A673 (cell line): ENCODE data around the gene CBY2. TPM values are rescaled to one million over a fixed set of nuclear protein-coding genes. Genes with fewer than 3 reads are reported as not detected.

Experiments
- BruUV-seq: library from RNA; stranded (reverse); fragments of 400-500 nt; replicated peaks from 2 replicates; lab custom pipeline; 2021; lab: Mats Ljungman, UMichigan
- CTCF ChIA-PET: fragments of 300-600 bp; sonication (Branson Sonifier 250); formaldehyde crosslinking; loops from one replicate; lab custom pipeline; 2022; ENCODE audit warnings: antibody characterized with exemption; lab: Charles Lee
- POLR2A ChIA-PET: fragments of 300-600 bp; sonication (Branson Sonifier 250); formaldehyde crosslinking; loops from one replicate; lab custom pipeline; 2022; ENCODE audit warnings: antibody characterized with exemption; ENCODE audit not compliant: low non-redundant PET; lab: Charles Lee
- DNase-seq: peaks from one replicate; pipeline ENCODE4 v3.0.0-alpha.2; 2015; ENCODE audit warnings: low spot score
- H3K27ac ChIP-seq: fragments of 200-600 bp; sonication (generic); 2 replicates; pipeline ENCODE4 v1.5.1; 2016; ENCODE audit warnings: mixed run types, low read depth, mild to moderate bottlenecking, mixed read lengths, antibody characterized with exemption, low read length; ENCODE audit not compliant: poor library complexity, severe bottlenecking
- H3K27me3 ChIP-seq: fragments of 200-600 bp; sonication (generic); replicated peaks from 2 replicates; pipeline ENCODE4 v1.6.1; 2017; ENCODE audit warnings: mixed run types, low read depth, mild to moderate bottlenecking, mixed read lengths, antibody characterized with exemption, low read length; ENCODE audit not compliant: insufficient read depth, poor library complexity
- H3K36me3 ChIP-seq: fragments of 200-600 bp; sonication (generic); 2 replicates; pipeline ENCODE4 v1.6.1; 2016; ENCODE audit warnings: mixed run types, mild to moderate bottlenecking, mixed read lengths, antibody characterized with exemption, low read length; ENCODE audit not compliant: insufficient read depth, poor library complexity, severe bottlenecking
- H3K4me1 ChIP-seq: fragments of 200-600 bp; sonication (generic); 2 replicates; pipeline ENCODE4 v1.6.1; 2017; ENCODE audit warnings: mixed run types, mild to moderate bottlenecking, mixed read lengths, antibody characterized with exemption, low read length; ENCODE audit not compliant: insufficient read depth, poor library complexity, severe bottlenecking
- H3K4me3 ChIP-seq: fragments of 200-600 bp; sonication (generic); 2 replicates; pipeline ENCODE4 v1.5.1; 2016; ENCODE audit warnings: low read depth, mixed run types, mild to moderate bottlenecking, mixed read lengths, low read length; ENCODE audit not compliant: poor library complexity, severe bottlenecking
- H3K9me3 ChIP-seq: fragments of 200-600 bp; sonication (generic); 2 replicates; pipeline ENCODE4 v1.6.1; 2016; ENCODE audit warnings: mixed run types, low read depth, mild to moderate bottlenecking, mixed read lengths, antibody characterized with exemption, low read length; ENCODE audit not compliant: poor library complexity, severe bottlenecking
- EZH2 ChIP-seq: fragments of 200-600 bp; sonication (generic); IDR thresholded peaks from 2 replicates; pipeline ENCODE4 v1.6.1; 2017; ENCODE audit warnings: borderline replicate concordance, low read depth, mild to moderate bottlenecking, mixed read lengths, antibody characterized with exemption, low read length; ENCODE audit not compliant: poor library complexity, severe bottlenecking
- intact Hi-C: fragments of 100-400 bp; cut with micrococcal nuclease; formaldehyde crosslinking; loops from one replicate; pipeline ENCODE4 v1.10.0; 2022; ENCODE audit not compliant: unreplicated experiment
- total RNA-seq: library from RNA; stranded (reverse); gene quantifications from 2 replicates; pipeline ENCODE4 v1.2.3, GENCODE V29; 2021
- TF ChIP-seq, protein P1 (sequence below): fragments of 300-800, 200-600 bp; sonication (generic); conservative IDR thresholded peaks from 2 replicates; pipeline ENCODE4 v1.5.1; 2017; ENCODE audit warnings: low read depth, mild to moderate bottlenecking, antibody characterized with exemption, low read length, moderate library complexity, mixed read lengths

The CBY2 gene
- total RNA-seq, 1 experiment from 2014 or later: not detected

DNA sequence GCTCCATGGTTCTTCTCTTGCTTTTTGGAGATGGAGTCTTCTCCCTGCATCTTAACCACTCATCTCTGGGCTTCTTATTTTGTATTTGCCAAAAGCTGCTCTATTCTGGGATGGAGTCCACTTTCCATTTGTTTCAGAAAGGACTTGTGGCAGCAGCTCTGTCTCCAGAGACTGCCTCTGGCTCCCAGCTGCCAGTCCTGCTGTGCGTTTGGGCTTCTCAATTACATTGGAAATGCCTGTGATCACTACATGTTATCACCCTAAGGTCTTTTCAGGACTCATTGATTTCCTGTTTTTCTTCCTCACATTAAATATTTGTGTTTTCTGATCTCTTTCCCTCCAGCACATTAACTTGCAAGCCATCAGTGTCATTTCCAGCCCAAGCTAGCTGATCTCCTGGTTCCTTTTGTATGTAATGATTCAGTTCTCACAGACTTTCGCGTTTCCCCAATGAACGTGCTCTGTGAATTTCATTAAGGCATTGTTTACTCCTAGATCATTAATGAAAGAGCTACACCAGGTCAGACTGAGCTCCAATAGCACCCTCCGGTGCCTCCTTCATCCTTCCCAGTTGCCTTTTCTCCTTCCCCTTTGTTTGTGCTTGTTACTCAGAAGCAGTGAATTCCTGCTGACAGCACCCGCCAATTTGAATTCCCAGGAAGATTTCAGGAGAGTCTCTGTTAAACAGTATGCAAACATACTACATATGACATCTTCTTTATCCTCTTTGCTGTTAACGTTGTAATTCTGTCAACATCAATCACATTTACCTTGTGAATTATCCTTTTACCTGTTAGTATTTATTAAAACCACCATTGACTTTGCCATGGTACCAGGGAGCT lies 3.0 kb downstream of the CBY2 start:
- ChIA-PET POLR2A (interaction anchor here (0.9 kb wide), 1 partner anchor 13 kb away, joined by 3 read pairs; no protein-coding TSS in a partner anchor), CTCF (no interaction called here)
- H3K4me3 ChIP-seq: no peak overlapping the region
- no peak for DNase-seq
- TF ChIP-seq EZH2: no peak
- TF ChIP-seq, protein P1, sequence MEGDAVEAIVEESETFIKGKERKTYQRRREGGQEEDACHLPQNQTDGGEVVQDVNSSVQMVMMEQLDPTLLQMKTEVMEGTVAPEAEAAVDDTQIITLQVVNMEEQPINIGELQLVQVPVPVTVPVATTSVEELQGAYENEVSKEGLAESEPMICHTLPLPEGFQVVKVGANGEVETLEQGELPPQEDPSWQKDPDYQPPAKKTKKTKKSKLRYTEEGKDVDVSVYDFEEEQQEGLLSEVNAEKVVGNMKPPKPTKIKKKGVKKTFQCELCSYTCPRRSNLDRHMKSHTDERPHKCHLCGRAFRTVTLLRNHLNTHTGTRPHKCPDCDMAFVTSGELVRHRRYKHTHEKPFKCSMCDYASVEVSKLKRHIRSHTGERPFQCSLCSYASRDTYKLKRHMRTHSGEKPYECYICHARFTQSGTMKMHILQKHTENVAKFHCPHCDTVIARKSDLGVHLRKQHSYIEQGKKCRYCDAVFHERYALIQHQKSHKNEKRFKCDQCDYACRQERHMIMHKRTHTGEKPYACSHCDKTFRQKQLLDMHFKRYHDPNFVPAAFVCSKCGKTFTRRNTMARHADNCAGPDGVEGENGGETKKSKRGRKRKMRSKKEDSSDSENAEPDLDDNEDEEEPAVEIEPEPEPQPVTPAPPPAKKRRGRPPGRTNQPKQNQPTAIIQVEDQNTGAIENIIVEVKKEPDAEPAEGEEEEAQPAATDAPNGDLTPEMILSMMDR: no peak
- intact Hi-C loops: no loop called here
- no peaks in the 10 kb centered on the region for H3K27me3 ChIP-seq
- H3K4me1 ChIP-seq: no peaks in the 10 kb centered on the region
- H3K36me3 ChIP-seq: no peaks in the 10 kb centered on the region
- BruUV-seq: no TSS peak
- H3K9me3 ChIP-seq: no peaks in the 10 kb centered on the region
- H3K27ac ChIP-seq: no peak overlapping the region

DNA sequence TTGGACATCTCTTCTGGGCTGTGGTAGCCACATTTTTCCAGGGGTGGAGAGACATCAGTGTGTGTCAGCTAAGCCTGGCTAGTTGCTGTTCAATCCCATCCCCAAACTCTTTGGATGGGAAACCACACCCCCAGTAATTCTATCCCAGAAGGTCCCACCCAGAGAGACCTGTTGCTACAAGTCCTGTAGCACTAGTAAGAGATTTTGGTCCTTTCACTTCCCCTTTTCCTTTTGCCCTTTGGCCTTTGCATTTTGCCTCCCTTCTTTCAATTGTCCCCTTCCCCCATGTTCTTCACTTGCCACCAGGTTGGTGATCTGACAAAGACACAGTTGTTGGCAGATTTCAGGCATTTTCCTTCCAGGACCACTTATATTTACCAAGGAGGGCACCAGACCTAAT lies 3.8 kb downstream of the CBY2 start:
- TF ChIP-seq, protein P1: no peak
- no peak for TF ChIP-seq EZH2
- no peaks in the 10 kb centered on the region for H3K4me1 ChIP-seq
- DNase-seq: no peak
- CTCF ChIA-PET: no interaction called here
- BruUV-seq: no TSS peak
- no peaks in the 10 kb centered on the region for H3K36me3 ChIP-seq
- H3K4me3 ChIP-seq: no peak overlapping the region
- no peaks in the 10 kb centered on the region for H3K9me3 ChIP-seq
- no peak overlapping the region for H3K27ac ChIP-seq
- intact Hi-C loops: no loop called here
- POLR2A ChIA-PET: no interaction called here
- no peaks in the 10 kb centered on the region for H3K27me3 ChIP-seq

DNA sequence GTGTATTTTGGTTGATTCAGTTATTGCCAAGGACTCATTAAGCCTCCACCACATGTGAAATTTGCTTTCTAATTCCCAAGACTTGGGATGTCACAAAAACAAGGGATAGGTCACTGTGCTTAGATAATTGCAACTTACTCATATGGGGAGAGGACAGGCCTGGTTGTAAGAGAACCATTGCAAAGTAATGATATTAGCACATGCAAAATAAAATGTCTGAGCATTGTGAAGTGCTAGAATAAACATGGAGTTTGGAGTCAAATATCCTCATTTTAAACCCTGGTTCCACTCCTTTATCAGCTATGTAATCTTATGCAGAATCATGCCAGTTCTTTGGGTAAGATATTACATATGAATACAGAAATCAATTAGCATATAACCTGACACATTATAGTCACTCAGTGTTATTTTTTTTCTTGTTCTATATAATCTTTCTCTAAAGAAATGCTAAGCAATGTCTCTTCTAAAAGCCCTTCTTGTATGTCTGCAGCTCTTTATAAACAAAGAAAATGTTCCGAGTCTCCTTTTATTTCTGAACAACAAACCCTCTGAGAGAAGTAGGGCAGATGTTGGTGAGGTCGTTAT lies 5.5 kb downstream of the CBY2 start:
- ChIA-PET POLR2A (no interaction called here), CTCF (no interaction called here)
- intact Hi-C loops: no loop called here
- Histone ChIP-seq H3K27me3 (no peaks in the 10 kb centered on the region), H3K9me3 (no peaks in the 10 kb centered on the region), H3K4me1 (no peaks in the 10 kb centered on the region), H3K27ac (no peak overlapping the region), H3K36me3 (no peaks in the 10 kb centered on the region), H3K4me3 (no peak overlapping the region)
- BruUV-seq: no TSS peak
- no peak for DNase-seq
- no peak for TF ChIP-seq EZH2
- TF ChIP-seq, protein P1: no peak
